Stimulated activated CD4-positive, alpha-beta T cell treated with anti-CD3 and anti-CD28 coated beads, Interleukin-4, amount 100 ng/mL, for 1 hour (primary cell): ENCODE measurements around the gene FAM25A.
"Not testable (repeated sequence)": the region's sequence is repeated elsewhere in the genome, so short reads cannot be mapped to it uniquely, and the experiment has no call there.

Source experiments
- DNase-seq: peaks from one replicate; pipeline ENCODE4 v3.0.0-alpha.2; 2020

FAM25A gene

GRCh38 chr10:87014986-87015716, 4.9 kb upstream of the FAM25A start:
- not testable (repeated sequence) for DNase-seq

GRCh38 chr10:87018127-87018526, 2.0 kb upstream of the FAM25A start:
- DNase-seq = not testable (repeated sequence)

DNA sequence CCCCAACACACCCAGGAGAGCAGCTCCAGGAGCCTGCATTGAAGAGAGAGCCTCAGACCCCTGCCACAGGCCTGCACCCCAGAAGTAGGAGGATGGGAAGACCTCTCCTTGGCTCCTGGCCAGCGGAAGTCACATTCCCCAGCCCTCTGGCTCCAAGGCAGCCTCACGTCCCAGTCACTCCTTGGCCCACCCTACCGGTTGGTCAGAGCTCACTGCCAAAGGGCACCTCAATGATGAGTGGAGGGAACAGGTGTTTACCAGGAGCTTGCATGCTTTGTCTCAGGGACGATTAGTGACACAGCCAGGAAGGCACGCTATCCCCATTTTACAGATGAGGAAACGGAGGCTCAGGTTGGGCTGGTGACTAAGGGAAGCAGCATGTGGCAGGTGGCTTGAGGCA, 1.0 kb upstream of the FAM25A start:
- not testable (repeated sequence) for DNase-seq

GRCh38 chr10:87019504-87019903, 590 bp upstream of the FAM25A start:
- not testable (repeated sequence) for DNase-seq

DNA sequence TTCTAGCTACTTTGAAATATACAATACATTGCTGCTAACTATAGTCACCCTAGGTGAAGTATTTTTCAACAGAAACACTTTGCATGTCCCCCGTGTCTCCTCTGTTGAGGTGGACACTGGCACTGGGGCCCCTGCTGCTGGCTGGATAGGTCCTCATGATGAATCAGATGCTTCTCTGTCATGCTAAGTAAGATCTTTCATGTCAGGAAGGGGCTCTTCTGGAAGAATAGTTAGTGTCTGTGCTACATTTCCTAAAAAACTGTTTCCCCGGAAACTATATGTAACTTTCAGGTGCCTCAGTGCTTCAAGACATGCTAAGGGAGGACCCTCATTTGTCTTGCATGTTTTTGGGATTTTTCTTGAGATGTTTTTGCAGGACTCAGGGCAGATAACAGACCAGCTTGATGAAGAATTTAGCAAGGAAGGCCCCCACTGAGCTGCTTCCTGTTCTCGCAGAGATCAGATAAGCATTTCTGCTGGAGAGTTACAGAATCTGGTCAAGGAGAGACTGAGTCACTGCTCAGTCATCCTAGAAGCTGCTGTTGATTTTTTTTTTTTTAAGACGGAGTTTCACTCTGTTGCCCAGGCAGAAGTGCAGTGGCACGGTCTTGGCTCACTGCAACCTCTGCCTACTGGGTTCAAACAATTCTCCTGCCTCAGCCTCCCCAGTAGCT, 5.3 kb downstream of the FAM25A start:
- DNase-seq = not testable (repeated sequence)

GRCh38 chr10:87026747-87027508, 6.8 kb downstream of the FAM25A start:
- not testable (repeated sequence) for DNase-seq

DNA sequence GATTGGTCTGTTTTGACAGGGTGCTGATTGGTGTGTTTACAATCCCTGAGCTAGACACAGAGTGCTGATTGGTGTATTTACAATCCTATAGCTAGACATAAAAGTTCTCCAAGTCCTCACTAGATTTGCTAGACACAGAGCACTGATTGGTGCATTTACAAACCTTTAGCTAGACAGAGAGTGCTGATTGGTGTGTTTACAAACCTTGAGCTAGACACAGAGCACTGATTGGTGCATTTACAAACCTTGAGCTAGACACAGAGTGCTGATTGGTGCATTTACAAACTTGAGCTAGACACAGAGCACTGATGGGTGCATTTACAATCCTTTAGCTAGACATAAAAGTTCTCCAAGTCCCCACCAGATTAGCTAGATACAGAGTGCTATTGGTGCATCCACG, 10.3 kb downstream of the FAM25A start:
- DNase-seq = not testable (repeated sequence)

GRCh38 chr10:87030912-87031635, 11.0 kb downstream of the FAM25A start:
- no peak for DNase-seq

GRCh38 chr10:87036623-87037022, 16.5 kb downstream of the FAM25A start:
- no peak for DNase-seq

DNA sequence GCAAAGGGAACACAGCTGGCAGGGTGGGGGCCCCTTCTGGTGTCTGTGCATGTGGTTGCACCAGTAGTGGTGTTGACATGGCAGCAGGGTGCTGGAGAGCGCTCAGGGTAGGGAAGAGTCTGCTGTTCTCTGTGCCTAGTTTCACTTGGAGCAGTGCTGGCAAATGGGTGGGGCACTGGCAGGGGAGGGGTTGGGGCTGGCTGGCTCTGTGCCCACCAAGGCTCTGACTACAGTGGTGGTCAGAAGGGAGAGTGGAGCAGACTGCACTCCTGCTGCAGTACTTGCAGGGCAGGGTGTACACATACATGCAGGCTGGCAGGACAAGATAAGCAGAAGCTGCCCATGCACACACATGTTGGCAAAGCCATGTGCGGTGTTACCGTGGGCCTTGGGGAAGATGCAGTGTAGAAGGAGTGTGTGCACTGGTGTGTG, 18.2 kb downstream of the FAM25A start:
- DNase-seq = no peak

GRCh38 chr10:87038786-87039185, 18.7 kb downstream of the FAM25A start:
- DNase-seq = no peak

DNA sequence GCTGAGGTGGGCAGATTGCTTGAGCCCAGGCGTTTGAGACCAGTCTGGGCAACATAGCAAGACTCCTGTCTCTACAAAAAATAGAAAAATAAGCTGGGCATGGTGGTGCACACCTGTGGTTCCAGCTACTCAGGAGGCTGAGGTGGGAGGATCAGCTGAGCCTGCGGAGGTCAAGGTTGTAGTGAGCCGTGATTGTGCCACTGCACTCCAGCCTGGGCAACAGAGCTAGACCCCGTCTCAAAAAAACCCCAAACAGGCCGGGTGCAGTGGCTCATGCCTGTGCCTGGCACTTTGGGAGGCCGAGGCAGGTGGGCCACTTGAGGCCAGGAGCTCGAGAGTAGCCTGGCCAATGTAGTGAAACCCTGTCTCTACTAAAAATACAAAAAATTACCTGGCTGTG, 23.5 kb downstream of the FAM25A start:
- DNase-seq = not testable (repeated sequence)

DNA sequence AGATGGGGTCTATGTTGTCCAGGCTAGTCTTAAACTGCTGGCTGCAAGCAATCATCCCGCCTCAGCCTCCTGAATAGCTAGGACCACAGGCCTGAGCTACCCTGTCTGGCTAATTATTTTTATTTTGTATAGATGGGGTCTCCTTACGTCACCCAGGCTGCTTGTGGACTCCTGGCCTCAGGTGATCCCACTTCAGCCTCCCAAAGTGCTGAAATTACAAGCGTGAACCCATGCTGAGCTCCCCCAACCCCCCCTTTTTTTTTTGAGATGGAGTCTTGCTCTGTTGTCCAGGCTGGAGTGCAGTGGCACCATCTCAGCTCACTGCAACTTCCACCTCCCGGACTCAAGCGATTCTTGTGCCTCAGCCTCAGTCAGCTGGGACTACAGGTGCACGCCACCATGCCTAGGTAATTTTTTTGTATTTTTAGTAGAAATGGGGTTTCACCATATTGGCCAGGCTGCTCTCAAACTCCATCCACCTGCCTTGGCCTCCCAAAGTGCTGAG, 25.4 kb downstream of the FAM25A start:
- no peak for DNase-seq

DNA sequence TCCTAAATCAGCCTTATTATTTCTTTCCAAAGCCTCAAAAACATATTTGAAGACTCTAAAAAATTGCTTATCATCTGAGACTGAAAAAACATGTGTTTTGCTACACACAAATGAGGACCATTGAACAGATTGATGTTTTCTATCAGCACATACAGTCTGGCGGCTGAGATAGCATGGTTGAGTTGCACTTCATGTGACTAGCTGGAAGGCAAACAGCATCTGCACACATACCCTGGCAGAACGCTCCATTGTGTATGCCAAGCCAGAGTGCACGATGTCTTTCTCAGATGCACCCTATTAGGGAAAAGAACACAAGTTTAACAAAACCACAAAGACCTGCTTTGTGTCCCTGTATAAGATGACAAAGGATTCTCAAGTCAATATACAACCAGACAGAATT, 33.0 kb downstream of the FAM25A start:
- no peak for DNase-seq

DNA sequence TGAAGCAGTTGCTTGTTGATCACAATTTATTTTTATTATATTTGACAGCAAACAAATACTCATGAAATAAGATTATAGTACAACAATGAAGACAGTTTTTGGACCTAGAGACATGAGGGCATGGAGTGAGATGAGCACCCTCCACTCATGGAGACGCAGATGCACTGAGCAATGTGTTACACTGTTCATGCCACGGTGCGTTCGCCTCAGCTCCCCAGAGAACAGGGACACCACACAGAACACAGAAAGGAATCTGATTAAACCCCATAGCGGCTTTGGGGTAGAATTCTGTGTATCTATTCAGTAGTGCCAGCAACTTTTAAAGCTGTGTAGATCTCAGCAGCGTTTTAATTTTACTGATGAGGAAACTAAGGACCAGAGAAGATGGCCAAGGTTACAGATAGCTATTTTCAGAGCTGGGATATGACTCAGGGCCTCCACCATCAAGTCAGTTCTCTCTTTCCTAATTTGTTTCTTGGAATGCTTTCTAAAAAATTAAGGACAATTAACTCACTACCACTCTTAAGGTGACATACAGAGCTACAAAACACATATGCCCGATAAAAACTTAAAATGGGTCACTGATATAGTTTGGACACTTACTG, 33.6 kb downstream of the FAM25A start:
- no peak for DNase-seq

GRCh38 chr10:87054373-87055295, 34.5 kb downstream of the FAM25A start:
- DNase-seq = no peak

- no peak for DNase-seq
These were observed 38.1 kb downstream of the FAM25A start for GRCh38 chr10:87058171-87058570.

DNA sequence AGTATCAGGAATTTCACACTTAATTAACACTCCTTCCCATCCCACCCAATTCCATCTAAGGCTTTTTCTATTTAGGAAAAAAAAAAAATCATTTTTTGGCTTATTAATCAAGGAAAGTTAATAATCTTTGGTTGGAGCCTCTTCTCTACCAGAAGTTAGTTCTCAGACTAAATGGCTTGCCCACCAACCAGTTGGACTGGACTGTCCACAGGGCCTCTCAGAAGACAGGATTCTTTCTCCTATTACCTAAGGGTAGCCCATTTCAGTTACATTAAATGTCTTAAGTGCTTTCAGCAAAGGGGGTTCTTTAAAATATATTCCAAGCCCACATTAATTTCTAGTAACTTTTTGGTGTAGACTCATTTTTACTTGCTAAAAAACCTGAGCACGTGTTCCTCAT, 39.3 kb downstream of the FAM25A start:
- DNase-seq = no peak

- DNase-seq = no peak
These were observed 40.3 kb downstream of the FAM25A start for GRCh38 chr10:87060280-87060928.

DNA sequence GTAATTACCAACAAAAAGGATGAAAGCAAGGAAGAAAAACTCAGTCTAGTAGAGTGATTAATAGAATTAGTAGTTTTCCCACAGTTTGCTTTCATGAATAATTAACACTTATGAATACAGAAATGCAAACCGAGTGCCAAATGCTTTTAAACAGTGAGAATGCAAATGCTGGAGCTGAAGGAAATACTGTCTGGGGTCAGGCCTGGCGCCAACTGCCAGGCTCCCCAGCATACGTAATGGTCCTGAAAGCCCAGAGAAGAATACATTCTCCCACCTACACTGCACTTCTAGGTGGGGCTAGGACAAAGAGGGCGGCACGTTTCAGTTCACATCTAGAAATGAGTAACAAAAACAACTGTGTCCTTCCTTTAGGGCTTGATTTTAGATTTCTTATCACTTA, 44.6 kb downstream of the FAM25A start:
- no peak for DNase-seq

- DNase-seq = no peak
These were observed 46.1 kb downstream of the FAM25A start for GRCh38 chr10:87066178-87066577.
